HG03439 (cell line): Measurements from ENCODE around the gene CALHM1.
"Not testable (repeated sequence)": the region's sequence is repeated elsewhere in the genome, so short reads cannot be mapped to it uniquely, and the experiment has no call there.

Experiments used
- ATAC-seq: cut with Tn5 transposase; IDR thresholded peaks from one replicate; pipeline ENCODE4 v1.9.1; 2021; ENCODE audit warnings: mild to moderate bottlenecking, moderate library complexity; ENCODE audit not compliant: unreplicated experiment

The CALHM1 gene

GRCh38 chr10:103433858-103434257 lies 24.8 kb downstream of the CALHM1 start:
- no peak for ATAC-seq

GRCh38 chr10:103431902-103432301 lies 26.8 kb downstream of the CALHM1 start:
- ATAC-seq, result no peak

- no peak for ATAC-seq
Observed at GRCh38 chr10:103429647-103430046, 29.1 kb downstream of the CALHM1 start.

GRCh38 chr10:103428989-103429643 lies 29.6 kb downstream of the CALHM1 start:
- no peak for ATAC-seq

- no peak for ATAC-seq
Observed at GRCh38 chr10:103427866-103428265, 30.8 kb downstream of the CALHM1 start.

- ATAC-seq, result no peak
Observed at GRCh38 chr10:103423748-103424147, 35.0 kb downstream of the CALHM1 start.

GRCh38 chr10:103419101-103419500 lies 39.6 kb downstream of the CALHM1 start:
- ATAC-seq, result no peak

- no peak for ATAC-seq
Observed at GRCh38 chr10:103417601-103418000, 41.1 kb downstream of the CALHM1 start.

GRCh38 chr10:103417148-103417469 lies 41.6 kb downstream of the CALHM1 start:
- ATAC-seq, result not testable (repeated sequence)

- no peak for ATAC-seq
Observed at GRCh38 chr10:103416436-103417147, 42.1 kb downstream of the CALHM1 start.

GRCh38 chr10:103415581-103415980 lies 43.1 kb downstream of the CALHM1 start:
- no peak for ATAC-seq

- no peak for ATAC-seq
Observed at GRCh38 chr10:103413564-103413963, 45.1 kb downstream of the CALHM1 start.
